Bronchial epithelial cell (primary cell): ENCODE results near the gene ASS1. TPM values are rescaled to one million over a fixed set of nuclear protein-coding genes. Genes with fewer than 3 reads are reported as not detected.

Source experiments
- DNase-seq: peaks from one replicate; pipeline ENCODE4 v3.0.0-alpha.2; 2010; ENCODE audit warnings: low read depth
- FAIRE-seq: peaks from 2 replicates; lab custom pipeline; 2011; peaks lifted over from hg19 to GRCh38; lab: Jason Lieb, UNC
- H3K27me3 ChIP-seq: 2 replicates; pipeline ENCODE4 v1.5.1; 2011; ENCODE audit warnings: low read length; ENCODE audit not compliant: control insufficient read depth, insufficient read depth
- H3K36me3 ChIP-seq: 2 replicates; pipeline ENCODE4 v1.5.1; 2011; ENCODE audit warnings: low read length; ENCODE audit not compliant: control insufficient read depth, insufficient read depth
- H3K4me3 ChIP-seq: 2 replicates; pipeline ENCODE4 v1.5.1; 2011; ENCODE audit warnings: mild to moderate bottlenecking, low read depth, low read length, control low read depth
- CTCF ChIP-seq: IDR thresholded peaks from 2 replicates; pipeline ENCODE4 v1.5.1; 2011; ENCODE audit warnings: mild to moderate bottlenecking, moderate library complexity, low read length, control low read depth, inconsistent platforms; ENCODE audit not compliant: insufficient read depth, severe bottlenecking
- total RNA-seq: library from RNA; depleted of rRNA; stranded (reverse); fragments of >200 nt; gene quantifications from 2 replicates; pipeline ENCODE4 v1.2.1, GENCODE V29; 2014

The ASS1 gene
- total RNA-seq, 1 donor from 2014 or later = 415 TPM

DNA sequence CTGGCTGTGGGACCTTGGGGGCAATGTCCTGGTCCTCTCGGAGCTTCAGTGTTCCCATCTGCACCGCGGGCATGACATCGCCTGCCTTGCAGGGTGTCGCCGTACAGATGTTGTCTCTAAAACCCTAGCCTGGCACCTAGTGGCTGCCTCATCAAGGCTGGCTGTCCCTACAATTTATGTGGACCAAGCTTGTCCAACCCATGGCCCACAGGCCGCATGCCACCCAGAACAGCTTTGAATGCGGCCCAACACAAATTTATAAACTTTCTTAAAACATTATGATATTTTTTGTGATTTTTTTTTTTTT, 18.3 kb upstream of the ASS1 start:
- DNase-seq = no peak
- FAIRE-seq = no peak
- Histone ChIP-seq H3K27me3 (peaks cover 8% of the 10 kb centered on the region), H3K36me3 (no peaks in the 10 kb centered on the region), H3K4me3 (no peak overlapping the region)
- TF ChIP-seq CTCF = no peak

DNA sequence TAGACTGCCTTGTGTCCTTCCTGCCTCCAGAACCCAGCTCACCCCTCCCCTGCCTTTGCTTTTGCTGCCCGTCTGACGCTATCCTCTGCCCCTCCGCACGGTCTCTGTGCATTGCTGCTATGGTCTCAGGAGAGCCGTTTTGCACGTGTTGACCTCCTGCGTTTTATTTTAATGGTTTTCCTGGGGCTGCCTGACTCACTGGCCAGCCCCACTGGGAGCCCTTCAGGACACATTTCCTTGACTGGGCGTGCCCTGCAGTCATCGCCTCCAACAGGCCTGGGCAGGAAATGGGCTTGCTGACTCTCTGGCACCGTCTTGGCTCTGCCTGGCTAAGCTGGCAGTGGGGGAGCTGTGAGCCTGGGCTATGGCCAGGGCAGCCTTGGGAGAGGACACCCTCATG, 17.9 kb upstream of the ASS1 start:
- H3K36me3 ChIP-seq = no peaks in the 10 kb centered on the region
- DNase-seq (peak; percentile 92), FAIRE-seq (peak; percentile 95)
- peak; percentile 11 for TF ChIP-seq CTCF
- peaks cover 8% of the 10 kb centered on the region for H3K27me3 ChIP-seq
- H3K4me3 ChIP-seq = no peak overlapping the region

DNA sequence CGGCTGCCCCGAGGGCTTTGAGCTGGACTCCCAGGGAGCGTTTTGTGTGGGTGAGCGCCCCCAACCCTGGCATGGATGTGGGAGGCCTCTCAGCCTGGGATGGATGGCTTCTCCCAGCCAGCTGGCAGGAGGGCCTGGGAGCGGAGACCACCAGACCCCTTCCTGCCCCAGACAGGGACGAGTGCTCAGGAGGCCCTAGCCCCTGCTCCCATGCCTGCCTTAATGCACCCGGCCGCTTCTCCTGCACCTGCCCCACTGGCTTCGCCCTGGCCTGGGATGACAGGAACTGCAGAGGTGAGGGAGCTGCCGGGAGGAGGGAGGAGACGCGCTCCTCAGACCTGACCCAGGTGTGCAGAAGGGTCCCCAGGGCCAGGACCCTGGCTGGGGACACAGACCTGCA, 17.4 kb upstream of the ASS1 start:
- TF ChIP-seq CTCF = no peak
- FAIRE-seq (no peak), DNase-seq (no peak)
- no peaks in the 10 kb centered on the region for H3K36me3 ChIP-seq
- peaks cover 8% of the 10 kb centered on the region for H3K27me3 ChIP-seq
- H3K4me3 ChIP-seq = no peak overlapping the region

DNA sequence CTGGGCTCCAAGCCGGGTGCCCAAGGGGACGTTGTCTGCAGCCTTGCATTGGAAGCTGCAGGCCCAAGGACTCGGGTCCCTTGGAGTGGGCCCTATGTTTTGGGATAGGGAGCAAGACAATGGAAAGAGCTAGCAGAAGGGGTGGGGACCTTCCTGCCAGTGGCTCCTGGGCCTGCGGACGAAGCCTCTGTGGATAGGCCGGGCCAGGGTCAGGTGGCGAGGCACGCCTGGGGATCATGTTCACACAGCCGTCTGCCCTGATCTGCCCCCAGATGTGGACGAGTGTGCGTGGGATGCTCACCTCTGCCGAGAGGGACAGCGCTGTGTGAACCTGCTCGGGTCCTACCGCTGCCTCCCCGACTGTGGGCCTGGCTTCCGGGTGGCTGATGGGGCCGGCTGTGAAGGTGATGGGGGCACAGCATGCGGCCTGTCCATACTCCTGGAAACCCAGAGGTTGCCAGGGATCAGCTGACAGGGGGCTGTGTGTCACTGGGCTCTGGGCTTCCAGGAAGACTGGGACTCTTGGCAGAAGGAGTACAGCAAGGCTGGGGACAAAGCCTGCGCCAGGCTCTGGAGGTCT, 16.6 kb upstream of the ASS1 start:
- no peak overlapping the region for H3K4me3 ChIP-seq
- FAIRE-seq (no peak), DNase-seq (no peak)
- no peaks in the 10 kb centered on the region for H3K36me3 ChIP-seq
- no peak for TF ChIP-seq CTCF
- peaks cover 12% of the 10 kb centered on the region for H3K27me3 ChIP-seq

- DNase-seq = no peak
- peaks cover 13% of the 10 kb centered on the region for H3K27me3 ChIP-seq
- no peak for FAIRE-seq
Measured at GRCh38 chr9:130429381-130429780, 15.4 kb upstream of the ASS1 start.

More at GRCh38 chr9:130429381-130429780, 15.4 kb upstream of the ASS1 start:
- Histone ChIP-seq H3K36me3 (no peaks in the 10 kb centered on the region), H3K4me3 (no peak overlapping the region)
- TF ChIP-seq CTCF = no peak
